IMR-90 (cell line): Measurements from ENCODE around the gene DYNLRB1. TPM values are rescaled to one million over a fixed set of nuclear protein-coding genes. Genes with fewer than 3 reads are reported as not detected.

Experiments used
- ATAC-seq: fragments of 200-7000 bp; cut with Tn5 transposase; 2 replicates; pipeline ENCODE4 v1.9.1; 2020; ENCODE audit warnings: low read depth, mild to moderate bottlenecking, moderate library complexity
- BruUV-seq: library from RNA; stranded (reverse); fragments of 400-500 nt; replicated peaks from 2 replicates; lab custom pipeline; 2021; lab: Mats Ljungman, UMichigan
- CTCF ChIA-PET: fragments of 300-600 bp; formaldehyde crosslinking; extraction: SDS; loops from one replicate; lab custom pipeline; 2021; ENCODE audit warnings: antibody characterized with exemption; lab: Yijun Ruan, JAX
- POLR2A ChIA-PET: fragments of 300-600 bp; sonication (Branson Sonifier 250); formaldehyde crosslinking; loops from one replicate; lab custom pipeline; 2022; ENCODE audit warnings: antibody characterized with exemption; ENCODE audit not compliant: unreplicated experiment; lab: Charles Lee
- DNase-seq: peaks from one replicate; pipeline ENCODE4 v3.0.0; 2013
- H2AFZ ChIP-seq: replicated peaks from 2 replicates; pipeline ENCODE3; 2013; ENCODE audit warnings: low read length, mild to moderate bottlenecking; ENCODE audit not compliant: poor library complexity
- H2AK5ac ChIP-seq: 2 replicates; pipeline ENCODE4 v1.6.1; 2013; ENCODE audit warnings: low read depth, low read length, inconsistent platforms
- H2AK9ac ChIP-seq: replicated peaks from 2 replicates; pipeline ENCODE3; 2013; ENCODE audit warnings: mild to moderate bottlenecking, low read depth, low read length, moderate library complexity; ENCODE audit not compliant: poor library complexity
- H2BK120ac ChIP-seq: 2 replicates; pipeline ENCODE4 v1.6.1; 2013; ENCODE audit warnings: low read depth, low read length, inconsistent platforms
- H2BK15ac ChIP-seq: 3 replicates; pipeline ENCODE4 v1.6.1; 2013; ENCODE audit warnings: low read depth, low read length, inconsistent platforms
- H2BK20ac ChIP-seq: 2 replicates; pipeline ENCODE4 v1.6.1; 2013; ENCODE audit warnings: low read depth, mild to moderate bottlenecking, inconsistent platforms, low read length, moderate library complexity
- H2BK5ac ChIP-seq: 2 replicates; pipeline ENCODE4 v1.6.1; 2013; ENCODE audit warnings: mild to moderate bottlenecking, low read depth, low read length, inconsistent platforms; ENCODE audit not compliant: poor library complexity, severe bottlenecking
- H3K14ac ChIP-seq: replicated peaks from 2 replicates; pipeline ENCODE4 v1.6.1; 2013; ENCODE audit warnings: low read depth, low read length, inconsistent platforms
- H3K18ac ChIP-seq: 2 replicates; pipeline ENCODE4 v1.6.1; 2013; ENCODE audit warnings: low read depth, low read length, control low read depth
- H3K23ac ChIP-seq: 2 replicates; pipeline ENCODE4 v1.6.1; 2013; ENCODE audit warnings: low read depth, low read length, inconsistent platforms
- H3K27ac ChIP-seq: 2 replicates; pipeline ENCODE4 v1.5.1; 2013; ENCODE audit warnings: mild to moderate bottlenecking, control low read depth, low read length; ENCODE audit not compliant: insufficient read depth
- H3K27me3 ChIP-seq: 2 replicates; pipeline ENCODE4 v1.6.1; 2013; ENCODE audit warnings: low read length; ENCODE audit not compliant: control insufficient read depth, insufficient read depth
- H3K36me3 ChIP-seq: 2 replicates; pipeline ENCODE4 v1.6.1; 2013; ENCODE audit warnings: low read length, mixed read lengths; ENCODE audit not compliant: control insufficient read depth, insufficient read depth
- H3K4ac ChIP-seq: 2 replicates; pipeline ENCODE4 v1.6.1; 2013; ENCODE audit warnings: low read depth, low read length, inconsistent platforms
- H3K4me1 ChIP-seq: 2 replicates; pipeline ENCODE4 v1.6.1; 2013; ENCODE audit warnings: low read length, mixed read lengths; ENCODE audit not compliant: control insufficient read depth, insufficient read depth
- H3K4me2 ChIP-seq: 2 replicates; pipeline ENCODE4 v1.6.1; 2013; ENCODE audit warnings: low read depth, mild to moderate bottlenecking, control low read depth, low read length, moderate library complexity
- H3K4me3 ChIP-seq: 2 replicates; pipeline ENCODE4 v1.5.1; 2013; ENCODE audit warnings: low read depth, mild to moderate bottlenecking, control low read depth, low read length, moderate library complexity; ENCODE audit not compliant: insufficient read depth
- H3K56ac ChIP-seq: 2 replicates; pipeline ENCODE4 v1.6.1; 2013; ENCODE audit warnings: low read length, inconsistent platforms; ENCODE audit not compliant: insufficient read depth; ENCODE audit errors: extremely low read depth
- H3K79me1 ChIP-seq, 2 experiments: 2 replicates each; pipeline ENCODE4 v1.6.1; 2013; ENCODE audit warnings: low read length in 2 of 2, inconsistent platforms in 1 of 2, low read depth in 1 of 2
- H3K9ac ChIP-seq: 2 replicates; pipeline ENCODE4 v1.6.1; 2013; ENCODE audit warnings: low read depth, low read length, control low read depth
- H3K9me1 ChIP-seq: 2 replicates; pipeline ENCODE4 v1.6.1; 2013; ENCODE audit warnings: low read length, inconsistent platforms; ENCODE audit not compliant: insufficient read depth
- H3K9me3 ChIP-seq: 2 replicates; pipeline ENCODE4 v1.6.1; 2013; ENCODE audit warnings: low read length; ENCODE audit not compliant: control insufficient read depth, insufficient read depth
- H4K20me1 ChIP-seq: 2 replicates; pipeline ENCODE4 v1.6.1; 2013; ENCODE audit warnings: low read length, inconsistent platforms; ENCODE audit not compliant: insufficient read depth
- H4K5ac ChIP-seq: 2 replicates; pipeline ENCODE4 v1.6.1; 2013; ENCODE audit warnings: mild to moderate bottlenecking, low read depth, low read length, control low read depth
- H4K8ac ChIP-seq, 2 experiments: 2 replicates each; pipeline ENCODE4 v1.6.1; 2013; ENCODE audit warnings: low read depth in 2 of 2, low read length in 2 of 2, control low read depth in 1 of 2, inconsistent platforms in 1 of 2
- H4K91ac ChIP-seq: 2 replicates; pipeline ENCODE4 v1.6.1; 2013; ENCODE audit warnings: low read depth, low read length, inconsistent platforms; ENCODE audit not compliant: insufficient read depth
- BHLHE40 ChIP-seq: fragments of 150-350 bp; IDR thresholded peaks from 2 replicates; pipeline ENCODE4 v1.6.1; 2016; ENCODE audit warnings: mild to moderate bottlenecking, low read depth, low read length
- CEBPB ChIP-seq: IDR thresholded peaks from 2 replicates; pipeline ENCODE4 v1.6.1; 2012; ENCODE audit warnings: low read depth, low read length, improper control_type of control experiment
- CHD1 ChIP-seq: IDR thresholded peaks from 2 replicates; pipeline ENCODE4 v1.6.1; 2012; ENCODE audit warnings: low read depth, low read length, improper control_type of control experiment
- CTCF ChIP-seq: conservative IDR thresholded peaks from 2 replicates; pipeline ENCODE4 v1.5.1; 2012; ENCODE audit warnings: mild to moderate bottlenecking, low read depth, low read length, improper control_type of control experiment
- FOS ChIP-seq: fragments of 150-350 bp; IDR thresholded peaks from 2 replicates; pipeline ENCODE4 v1.6.1; 2016; ENCODE audit warnings: low read depth, low read length
- MAFK ChIP-seq: IDR thresholded peaks from 2 replicates; pipeline ENCODE4 v1.6.1; 2012; ENCODE audit warnings: low read depth, low read length, improper control_type of control experiment
- MAZ ChIP-seq: IDR thresholded peaks from 2 replicates; pipeline ENCODE4 v1.6.1; 2012; ENCODE audit warnings: low read depth, mild to moderate bottlenecking, low read length, improper control_type of control experiment, moderate library complexity, borderline replicate concordance
- MXI1 ChIP-seq: IDR thresholded peaks from 2 replicates; pipeline ENCODE4 v1.6.1; 2012; ENCODE audit warnings: low read depth, mild to moderate bottlenecking, low read length, moderate library complexity, borderline replicate concordance
- NFE2L2 ChIP-seq: fragments of 150-350 bp; IDR thresholded peaks from 2 replicates; pipeline ENCODE4 v1.6.1; 2016; ENCODE audit warnings: low read depth, mild to moderate bottlenecking, low read length
- POLR2A ChIP-seq: IDR thresholded peaks from 2 replicates; pipeline ENCODE4 v1.6.1; 2012; ENCODE audit warnings: mild to moderate bottlenecking, low read depth, low read length
- RAD21 ChIP-seq: IDR thresholded peaks from 2 replicates; pipeline ENCODE4 v1.6.1; 2012; ENCODE audit warnings: low read length, improper control_type of control experiment
- RCOR1 ChIP-seq: IDR thresholded peaks from 2 replicates; pipeline ENCODE4 v1.6.1; 2012; ENCODE audit warnings: mild to moderate bottlenecking, low read length, improper control_type of control experiment; ENCODE audit not compliant: insufficient replicate concordance
- RFX5 ChIP-seq: IDR thresholded peaks from 2 replicates; pipeline ENCODE4 v1.8.0; 2012; ENCODE audit warnings: low read depth, mild to moderate bottlenecking, low read length, moderate library complexity
- SMC3 ChIP-seq: fragments of 150-350 bp; IDR thresholded peaks from 2 replicates; pipeline ENCODE4 v1.6.1; 2016; ENCODE audit warnings: low read depth, mild to moderate bottlenecking, antibody characterized with exemption, low read length, moderate library complexity
- whole genome bisulfite sequencing, 2 experiments: methylation state at CpG; one replicate each; pipeline versions ENCODE4 v1.1.5 to v1.1.7; 2013; ENCODE audit warnings: missing lambda C conversion rate in 2 of 2; ENCODE audit not compliant: insufficient read length in 1 of 2; ENCODE audit errors: extremely low coverage in 2 of 2; 5-methylcytosine and 5-hydroxymethylcytosine counted together
- dilution Hi-C: fragments of 300-500 bp; cut with HindIII; formaldehyde crosslinking; loops from one replicate; pipeline ENCODE4 v1.14.3; 2018; ENCODE audit warnings: low sequenced_read_pairs; ENCODE audit not compliant: unreplicated experiment
- in situ Hi-C: fragments of 300-500 bp; cut with MboI; formaldehyde crosslinking; loops from 3 replicates; pipeline ENCODE4 v1.14.3; 2019; ENCODE audit warnings: low sequenced_read_pairs, inconsistent platforms, mixed read lengths
- intact Hi-C: fragments of 100-400 bp; cut with micrococcal nuclease; formaldehyde crosslinking; loops from 2 replicates; pipeline ENCODE4 v1.10.0; 2022
- polyA plus RNA-seq, 3 experiments: library from polyadenylated mRNA; depleted of rRNA; stranded (reverse); fragments of >200 nt; gene quantifications; 2 replicates each; pipeline ENCODE4 v1.2.3, GENCODE V29; 2012; ENCODE audit warnings: low replicate concordance in 1 of 3
- total RNA-seq: library from RNA; depleted of rRNA; stranded (reverse); fragments of >200 nt; gene quantifications from 2 replicates; pipeline ENCODE4 v1.2.3, GENCODE V29; 2012
- TF ChIP-seq, protein P1 (sequence below): fragments of 150-350 bp; IDR thresholded peaks from 2 replicates; pipeline ENCODE4 v1.6.1; 2016; ENCODE audit warnings: low read depth, mild to moderate bottlenecking, low read length, moderate library complexity, borderline replicate concordance
- TF ChIP-seq, protein P2 (sequence below): fragments of 150-350 bp; IDR thresholded peaks from 2 replicates; pipeline ENCODE4 v1.6.1; 2017; ENCODE audit warnings: mild to moderate bottlenecking, antibody characterized with exemption, low read length, low read depth

The DYNLRB1 gene
- total and polyA plus RNA-seq, 2 of the 4 experiments (the other 2 are of a cell fraction) = 82.4 to 380 TPM

- H2BK5ac ChIP-seq = peak overlapping the region; percentile 92
- peak overlapping the region; percentile 98 for H2BK15ac ChIP-seq
- H3K9ac ChIP-seq = peak overlapping the region; percentile 18
- H3K56ac ChIP-seq = peak overlapping the region; percentile 75
- no peak for TF ChIP-seq RAD21
- TF ChIP-seq FOS = no peak
- no peak for TF ChIP-seq BHLHE40
- no peak for TF ChIP-seq POLR2A
- no peak for TF ChIP-seq CHD1
- no peak for TF ChIP-seq RFX5
- no peak for TF ChIP-seq MAZ
- TF ChIP-seq, protein P1, sequence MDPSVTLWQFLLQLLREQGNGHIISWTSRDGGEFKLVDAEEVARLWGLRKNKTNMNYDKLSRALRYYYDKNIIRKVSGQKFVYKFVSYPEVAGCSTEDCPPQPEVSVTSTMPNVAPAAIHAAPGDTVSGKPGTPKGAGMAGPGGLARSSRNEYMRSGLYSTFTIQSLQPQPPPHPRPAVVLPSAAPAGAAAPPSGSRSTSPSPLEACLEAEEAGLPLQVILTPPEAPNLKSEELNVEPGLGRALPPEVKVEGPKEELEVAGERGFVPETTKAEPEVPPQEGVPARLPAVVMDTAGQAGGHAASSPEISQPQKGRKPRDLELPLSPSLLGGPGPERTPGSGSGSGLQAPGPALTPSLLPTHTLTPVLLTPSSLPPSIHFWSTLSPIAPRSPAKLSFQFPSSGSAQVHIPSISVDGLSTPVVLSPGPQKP = no peak
- TF ChIP-seq CTCF = no peak
- TF ChIP-seq CEBPB = no peak
- TF ChIP-seq NFE2L2 = no peak
- TF ChIP-seq, protein P2, sequence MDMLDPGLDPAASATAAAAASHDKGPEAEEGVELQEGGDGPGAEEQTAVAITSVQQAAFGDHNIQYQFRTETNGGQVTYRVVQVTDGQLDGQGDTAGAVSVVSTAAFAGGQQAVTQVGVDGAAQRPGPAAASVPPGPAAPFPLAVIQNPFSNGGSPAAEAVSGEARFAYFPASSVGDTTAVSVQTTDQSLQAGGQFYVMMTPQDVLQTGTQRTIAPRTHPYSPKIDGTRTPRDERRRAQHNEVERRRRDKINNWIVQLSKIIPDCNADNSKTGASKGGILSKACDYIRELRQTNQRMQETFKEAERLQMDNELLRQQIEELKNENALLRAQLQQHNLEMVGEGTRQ = no peak
- TF ChIP-seq MXI1 = no peak
- no peak for TF ChIP-seq MAFK
- TF ChIP-seq RCOR1 = no peak
- TF ChIP-seq SMC3 = no peak
- peak overlapping the region; percentile 68 for H3K18ac ChIP-seq
- H2BK20ac ChIP-seq = peak overlapping the region; percentile 97
- in situ Hi-C loops = no loop called here
- no CpG with 5 or more reads among the region's 7 CpGs for WGBS, 2 experiments
- peak overlapping the region; percentile 6 to 81 for H4K8ac ChIP-seq
- no peaks in the 10 kb centered on the region for H3K9me3 ChIP-seq
- H3K4ac ChIP-seq = peak overlapping the region; percentile 99
- H3K4me3 ChIP-seq = no peak overlapping the region
- H3K79me1 ChIP-seq = peaks cover 51 to 86% of the 10 kb centered on the region in 2 experiments
- peak overlapping the region; percentile 1 for H2AFZ ChIP-seq
- peak overlapping the region; percentile 95 for H2BK120ac ChIP-seq
- dilution Hi-C loops = no loop called here
- CTCF ChIA-PET = interaction anchor here (0.6 to 2.1 kb wide), 2 partner anchors 185 to 213 kb away, joined by 4 to 12 read pairs; no protein-coding TSS in a partner anchor
- POLR2A ChIA-PET = no interaction called here
- peak overlapping the region; percentile 97 for H3K14ac ChIP-seq
- H4K20me1 ChIP-seq = peaks cover 30% of the 10 kb centered on the region
- peak overlapping the region; percentile 26 for H3K4me2 ChIP-seq
- H3K27me3 ChIP-seq = no peaks in the 10 kb centered on the region
- BruUV-seq = no TSS peak
- H3K23ac ChIP-seq = peak overlapping the region; percentile 92
- peak overlapping the region; percentile 93 for H2AK5ac ChIP-seq
- H2AK9ac ChIP-seq = peak overlapping the region; percentile 92
- H3K27ac ChIP-seq = peak overlapping the region; percentile 86
- peak overlapping the region; percentile 42 for H4K5ac ChIP-seq
- H3K9me1 ChIP-seq = peaks cover 56% of the 10 kb centered on the region
- H3K36me3 ChIP-seq = peaks cover 34% of the 10 kb centered on the region
- H4K91ac ChIP-seq = peak overlapping the region; percentile 97
- peaks cover 46% of the 10 kb centered on the region for H3K4me1 ChIP-seq
- intact Hi-C loops = no loop called here
- DNase-seq (no peak), ATAC-seq (no peak; the same call in 1 of the 2 replicates)
Observed at GRCh38 chr20:34525342-34525708, 9.1 kb downstream of the DYNLRB1 start.
